OCI-LY1 (cell line): ENCODE results near the gene NEIL1.

Experiments used
- EZH2 ChIP-seq: fragments of 200-600 bp; sonication (generic), shearing (Covaris generic); IDR thresholded peaks from 2 replicates; pipeline ENCODE4 v1.8.0; 2017; ENCODE audit warnings: borderline replicate concordance, mixed run types, mild to moderate bottlenecking, antibody characterized with exemption, low read length, moderate library complexity, mixed read lengths
- TF ChIP-seq, protein P1 (sequence below): fragments of 200-600 bp; sonication (generic), shearing (Covaris generic); IDR thresholded peaks from 2 replicates; pipeline ENCODE4 v1.5.1; 2017; ENCODE audit warnings: mild to moderate bottlenecking, antibody characterized with exemption, low read length, moderate library complexity, mixed read lengths

DNA sequence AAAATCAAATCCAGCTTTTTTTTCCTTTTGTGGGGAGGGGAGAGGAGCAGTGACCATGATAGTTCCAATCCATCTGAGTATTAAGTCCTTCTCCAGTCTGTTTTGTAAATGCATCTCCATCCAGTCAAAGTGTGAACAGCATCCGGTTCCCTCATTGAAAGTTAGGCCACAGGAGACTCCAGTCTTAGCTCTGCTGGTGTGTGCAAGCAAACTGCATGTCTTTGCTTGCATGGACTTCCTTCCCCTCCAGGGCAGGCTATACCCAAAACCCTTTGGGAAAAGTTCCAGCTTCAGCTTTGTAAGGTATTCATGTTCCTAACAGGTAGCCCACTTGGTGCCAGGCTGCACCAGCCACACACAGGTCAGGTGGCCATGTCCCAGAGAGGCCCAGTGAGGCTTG, 24.6 kb downstream of the NEIL1 start:
- TF ChIP-seq, protein P1, sequence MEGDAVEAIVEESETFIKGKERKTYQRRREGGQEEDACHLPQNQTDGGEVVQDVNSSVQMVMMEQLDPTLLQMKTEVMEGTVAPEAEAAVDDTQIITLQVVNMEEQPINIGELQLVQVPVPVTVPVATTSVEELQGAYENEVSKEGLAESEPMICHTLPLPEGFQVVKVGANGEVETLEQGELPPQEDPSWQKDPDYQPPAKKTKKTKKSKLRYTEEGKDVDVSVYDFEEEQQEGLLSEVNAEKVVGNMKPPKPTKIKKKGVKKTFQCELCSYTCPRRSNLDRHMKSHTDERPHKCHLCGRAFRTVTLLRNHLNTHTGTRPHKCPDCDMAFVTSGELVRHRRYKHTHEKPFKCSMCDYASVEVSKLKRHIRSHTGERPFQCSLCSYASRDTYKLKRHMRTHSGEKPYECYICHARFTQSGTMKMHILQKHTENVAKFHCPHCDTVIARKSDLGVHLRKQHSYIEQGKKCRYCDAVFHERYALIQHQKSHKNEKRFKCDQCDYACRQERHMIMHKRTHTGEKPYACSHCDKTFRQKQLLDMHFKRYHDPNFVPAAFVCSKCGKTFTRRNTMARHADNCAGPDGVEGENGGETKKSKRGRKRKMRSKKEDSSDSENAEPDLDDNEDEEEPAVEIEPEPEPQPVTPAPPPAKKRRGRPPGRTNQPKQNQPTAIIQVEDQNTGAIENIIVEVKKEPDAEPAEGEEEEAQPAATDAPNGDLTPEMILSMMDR: no peak
- no peak for TF ChIP-seq EZH2
